GM10248 (cell line): Measurements from ENCODE around the gene PAX6.

Source experiments
- CTCF ChIA-PET: fragments of 300-600 bp; sonication (Branson Sonifier 250); formaldehyde crosslinking; extraction: SDS; loops from one replicate; lab custom pipeline; 2021; ENCODE audit warnings: antibody characterized with exemption; lab: Yijun Ruan, JAX
- POLR2A ChIA-PET: fragments of 350-650 bp; sonication (Branson Sonifier 250); formaldehyde crosslinking; extraction: SDS; loops from one replicate; lab custom pipeline; 2020; ENCODE audit warnings: antibody characterized with exemption; lab: Yijun Ruan, JAX
- DNase-seq: peaks from one replicate; pipeline ENCODE4 v3.0.0; 2012; ENCODE audit errors: extremely low spot score
- CTCF ChIP-seq: IDR thresholded peaks from 2 replicates; pipeline ENCODE4 v1.5.1; 2012; ENCODE audit warnings: mild to moderate bottlenecking, low read depth; ENCODE audit errors: extremely low read depth, missing control alignments, control extremely low read depth

PAX6 gene

GRCh38 chr11:31827455-31828206 is 16.5 kb upstream of the PAX6 start:
- no peak for TF ChIP-seq CTCF
- CTCF ChIA-PET, result no interaction called here
- DNase-seq, result peak; percentile 8
- POLR2A ChIA-PET, result no interaction called here

GRCh38 chr11:31826536-31827438 is 15.7 kb upstream of the PAX6 start:
- TF ChIP-seq CTCF, result no peak
- peak; percentile 20 for DNase-seq
- POLR2A ChIA-PET, result no interaction called here
- CTCF ChIA-PET, result no interaction called here

- DNase-seq, result peak; percentile 16
- ChIA-PET CTCF (no interaction called here), POLR2A (no interaction called here)
- no peak for TF ChIP-seq CTCF
Observed at GRCh38 chr11:31825838-31826484, 14.8 kb upstream of the PAX6 start.

GRCh38 chr11:31824879-31825837 is 14.0 kb upstream of the PAX6 start:
- POLR2A ChIA-PET, result no interaction called here
- peak; percentile 13 for DNase-seq
- TF ChIP-seq CTCF, result no peak
- CTCF ChIA-PET, result no interaction called here

- TF ChIP-seq CTCF, result no peak
- CTCF ChIA-PET, result interaction anchor here (1.1 kb wide), 1 partner anchor 25 kb away, joined by 3 read pairs; no protein-coding TSS in a partner anchor
- peak; percentile 13 for DNase-seq
- POLR2A ChIA-PET, result no interaction called here
Observed at GRCh38 chr11:31824332-31824878, 13.3 kb upstream of the PAX6 start.
